ENCODE results near the gene CNOT2.

DNA sequence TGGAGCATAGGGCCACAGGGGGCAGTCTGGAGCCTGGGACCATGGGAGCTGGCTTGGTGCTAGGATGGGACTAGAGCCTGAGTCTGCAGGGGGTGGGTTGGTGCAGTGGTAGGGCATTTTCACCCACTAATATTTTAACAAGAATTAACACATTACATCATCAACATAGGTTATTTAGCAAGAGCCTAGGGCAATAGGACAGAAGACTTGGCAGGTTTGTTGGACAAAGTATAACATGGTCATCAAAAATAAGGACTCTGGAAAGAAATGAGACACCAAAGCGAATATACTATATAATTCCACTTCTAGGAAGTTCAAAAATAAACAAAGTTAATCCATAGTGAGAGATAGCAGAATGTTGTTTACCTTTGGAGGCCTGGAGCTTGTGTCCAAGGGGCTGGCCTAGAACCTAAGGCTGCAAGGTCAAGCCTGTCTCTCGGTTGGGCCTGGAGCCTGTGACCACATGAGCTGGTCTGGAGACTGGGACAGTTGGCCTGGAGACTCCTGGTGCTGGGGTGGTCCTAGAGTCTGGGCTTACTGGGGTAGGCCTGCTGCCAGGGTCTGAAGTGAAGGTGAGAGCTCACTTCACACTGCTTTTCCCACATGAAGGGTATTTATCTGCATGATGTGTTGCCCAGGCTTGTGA is 28.1 kb upstream of the CNOT2 start:
- TF ChIP-seq SNAI2 (CRISPR knock-in tag; IDR thresholded peaks at IDR 0.05) (no peak), CSDC2 (CRISPR knock-in tag; IDR thresholded peaks at IDR 0.05) (no peak), PPARA (CRISPR knock-in tag; IDR thresholded peaks at IDR 0.05; ENCODE audit: borderline replicate concordance) (no peak), ZFP30 (CRISPR knock-in tag; IDR thresholded peaks at IDR 0.05) (no peak), GLIS3 (CRISPR knock-in tag; IDR thresholded peaks at IDR 0.05) (no peak), RARB (CRISPR knock-in tag; IDR thresholded peaks at IDR 0.05) (no peak), ZNF565 (CRISPR knock-in tag; conservative IDR thresholded peaks at IDR 0.05; ENCODE audit: low read depth) (no peak), ZFP3 (CRISPR knock-in tag; IDR thresholded peaks at IDR 0.05) (no peak), OSR1 (CRISPR knock-in tag; IDR thresholded peaks at IDR 0.05) (no peak)
- TF ChIP-seq, protein P1, sequence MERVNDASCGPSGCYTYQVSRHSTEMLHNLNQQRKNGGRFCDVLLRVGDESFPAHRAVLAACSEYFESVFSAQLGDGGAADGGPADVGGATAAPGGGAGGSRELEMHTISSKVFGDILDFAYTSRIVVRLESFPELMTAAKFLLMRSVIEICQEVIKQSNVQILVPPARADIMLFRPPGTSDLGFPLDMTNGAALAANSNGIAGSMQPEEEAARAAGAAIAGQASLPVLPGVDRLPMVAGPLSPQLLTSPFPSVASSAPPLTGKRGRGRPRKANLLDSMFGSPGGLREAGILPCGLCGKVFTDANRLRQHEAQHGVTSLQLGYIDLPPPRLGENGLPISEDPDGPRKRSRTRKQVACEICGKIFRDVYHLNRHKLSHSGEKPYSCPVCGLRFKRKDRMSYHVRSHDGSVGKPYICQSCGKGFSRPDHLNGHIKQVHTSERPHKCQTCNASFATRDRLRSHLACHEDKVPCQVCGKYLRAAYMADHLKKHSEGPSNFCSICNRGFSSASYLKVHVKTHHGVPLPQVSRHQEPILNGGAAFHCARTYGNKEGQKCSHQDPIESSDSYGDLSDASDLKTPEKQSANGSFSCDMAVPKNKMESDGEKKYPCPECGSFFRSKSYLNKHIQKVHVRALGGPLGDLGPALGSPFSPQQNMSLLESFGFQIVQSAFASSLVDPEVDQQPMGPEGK (CRISPR knock-in tag; IDR thresholded peaks at IDR 0.05; ENCODE audit: borderline replicate concordance) = no peak
- TF ChIP-seq, protein P2, sequence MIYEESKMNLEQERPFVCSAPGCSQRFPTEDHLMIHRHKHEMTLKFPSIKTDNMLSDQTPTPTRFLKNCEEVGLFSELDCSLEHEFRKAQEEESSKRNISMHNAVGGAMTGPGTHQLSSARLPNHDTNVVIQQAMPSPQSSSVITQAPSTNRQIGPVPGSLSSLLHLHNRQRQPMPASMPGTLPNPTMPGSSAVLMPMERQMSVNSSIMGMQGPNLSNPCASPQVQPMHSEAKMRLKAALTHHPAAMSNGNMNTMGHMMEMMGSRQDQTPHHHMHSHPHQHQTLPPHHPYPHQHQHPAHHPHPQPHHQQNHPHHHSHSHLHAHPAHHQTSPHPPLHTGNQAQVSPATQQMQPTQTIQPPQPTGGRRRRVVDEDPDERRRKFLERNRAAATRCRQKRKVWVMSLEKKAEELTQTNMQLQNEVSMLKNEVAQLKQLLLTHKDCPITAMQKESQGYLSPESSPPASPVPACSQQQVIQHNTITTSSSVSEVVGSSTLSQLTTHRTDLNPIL (CRISPR knock-in tag; IDR thresholded peaks at IDR 0.05; ENCODE audit: low read depth) = no peak
- TF ChIP-seq, protein P3, sequence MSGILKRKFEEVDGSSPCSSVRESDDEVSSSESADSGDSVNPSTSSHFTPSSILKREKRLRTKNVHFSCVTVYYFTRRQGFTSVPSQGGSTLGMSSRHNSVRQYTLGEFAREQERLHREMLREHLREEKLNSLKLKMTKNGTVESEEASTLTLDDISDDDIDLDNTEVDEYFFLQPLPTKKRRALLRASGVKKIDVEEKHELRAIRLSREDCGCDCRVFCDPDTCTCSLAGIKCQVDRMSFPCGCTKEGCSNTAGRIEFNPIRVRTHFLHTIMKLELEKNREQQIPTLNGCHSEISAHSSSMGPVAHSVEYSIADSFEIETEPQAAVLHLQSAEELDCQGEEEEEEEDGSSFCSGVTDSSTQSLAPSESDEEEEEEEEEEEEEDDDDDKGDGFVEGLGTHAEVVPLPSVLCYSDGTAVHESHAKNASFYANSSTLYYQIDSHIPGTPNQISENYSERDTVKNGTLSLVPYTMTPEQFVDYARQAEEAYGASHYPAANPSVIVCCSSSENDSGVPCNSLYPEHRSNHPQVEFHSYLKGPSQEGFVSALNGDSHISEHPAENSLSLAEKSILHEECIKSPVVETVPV (CRISPR knock-in tag; IDR thresholded peaks at IDR 0.05) = no peak
- TF ChIP-seq, protein P4, sequence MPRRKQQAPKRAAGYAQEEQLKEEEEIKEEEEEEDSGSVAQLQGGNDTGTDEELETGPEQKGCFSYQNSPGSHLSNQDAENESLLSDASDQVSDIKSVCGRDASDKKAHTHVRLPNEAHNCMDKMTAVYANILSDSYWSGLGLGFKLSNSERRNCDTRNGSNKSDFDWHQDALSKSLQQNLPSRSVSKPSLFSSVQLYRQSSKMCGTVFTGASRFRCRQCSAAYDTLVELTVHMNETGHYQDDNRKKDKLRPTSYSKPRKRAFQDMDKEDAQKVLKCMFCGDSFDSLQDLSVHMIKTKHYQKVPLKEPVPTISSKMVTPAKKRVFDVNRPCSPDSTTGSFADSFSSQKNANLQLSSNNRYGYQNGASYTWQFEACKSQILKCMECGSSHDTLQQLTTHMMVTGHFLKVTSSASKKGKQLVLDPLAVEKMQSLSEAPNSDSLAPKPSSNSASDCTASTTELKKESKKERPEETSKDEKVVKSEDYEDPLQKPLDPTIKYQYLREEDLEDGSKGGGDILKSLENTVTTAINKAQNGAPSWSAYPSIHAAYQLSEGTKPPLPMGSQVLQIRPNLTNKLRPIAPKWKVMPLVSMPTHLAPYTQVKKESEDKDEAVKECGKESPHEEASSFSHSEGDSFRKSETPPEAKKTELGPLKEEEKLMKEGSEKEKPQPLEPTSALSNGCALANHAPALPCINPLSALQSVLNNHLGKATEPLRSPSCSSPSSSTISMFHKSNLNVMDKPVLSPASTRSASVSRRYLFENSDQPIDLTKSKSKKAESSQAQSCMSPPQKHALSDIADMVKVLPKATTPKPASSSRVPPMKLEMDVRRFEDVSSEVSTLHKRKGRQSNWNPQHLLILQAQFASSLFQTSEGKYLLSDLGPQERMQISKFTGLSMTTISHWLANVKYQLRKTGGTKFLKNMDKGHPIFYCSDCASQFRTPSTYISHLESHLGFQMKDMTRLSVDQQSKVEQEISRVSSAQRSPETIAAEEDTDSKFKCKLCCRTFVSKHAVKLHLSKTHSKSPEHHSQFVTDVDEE (CRISPR knock-in tag; IDR thresholded peaks at IDR 0.05) = no peak

Measured in SK-N-SH treated with all-trans-retinoic acid at 6 μM for 48 hours (cell line).